Fibroblast of lung (primary cell): ENCODE results near the gene TPM2.

ENCODE experiments used
- EZH2 ChIP-seq: IDR thresholded peaks from 2 replicates; pipeline ENCODE4 v1.5.1; 2012; ENCODE audit warnings: low read length, control low read depth, mild to moderate bottlenecking; ENCODE audit errors: missing control alignments
- TF ChIP-seq, protein P1 (sequence below), 2 donors: IDR thresholded peaks in 1 of 2; conservative IDR thresholded peaks in 1 of 2; 1 replicate in 1 of 2; 2 replicates in 1 of 2; pipeline ENCODE4 v1.5.1; 2011 to 2012; ENCODE audit warnings: low read length in 2 of 2, control low read depth in 1 of 2, inconsistent platforms in 1 of 2, low read depth in 1 of 2, mild to moderate bottlenecking in 1 of 2

- TF ChIP-seq, protein P1, sequence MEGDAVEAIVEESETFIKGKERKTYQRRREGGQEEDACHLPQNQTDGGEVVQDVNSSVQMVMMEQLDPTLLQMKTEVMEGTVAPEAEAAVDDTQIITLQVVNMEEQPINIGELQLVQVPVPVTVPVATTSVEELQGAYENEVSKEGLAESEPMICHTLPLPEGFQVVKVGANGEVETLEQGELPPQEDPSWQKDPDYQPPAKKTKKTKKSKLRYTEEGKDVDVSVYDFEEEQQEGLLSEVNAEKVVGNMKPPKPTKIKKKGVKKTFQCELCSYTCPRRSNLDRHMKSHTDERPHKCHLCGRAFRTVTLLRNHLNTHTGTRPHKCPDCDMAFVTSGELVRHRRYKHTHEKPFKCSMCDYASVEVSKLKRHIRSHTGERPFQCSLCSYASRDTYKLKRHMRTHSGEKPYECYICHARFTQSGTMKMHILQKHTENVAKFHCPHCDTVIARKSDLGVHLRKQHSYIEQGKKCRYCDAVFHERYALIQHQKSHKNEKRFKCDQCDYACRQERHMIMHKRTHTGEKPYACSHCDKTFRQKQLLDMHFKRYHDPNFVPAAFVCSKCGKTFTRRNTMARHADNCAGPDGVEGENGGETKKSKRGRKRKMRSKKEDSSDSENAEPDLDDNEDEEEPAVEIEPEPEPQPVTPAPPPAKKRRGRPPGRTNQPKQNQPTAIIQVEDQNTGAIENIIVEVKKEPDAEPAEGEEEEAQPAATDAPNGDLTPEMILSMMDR (conservative IDR thresholded peaks at IDR 0.05 in 1 of 2, IDR thresholded peaks at IDR 0.05 in 1 of 2; ENCODE audit: low read depth in 1 of 2, low read length in 2 of 2): no peak
- TF ChIP-seq EZH2: no peak
These were observed 36.9 kb downstream of the TPM2 start for GRCh38 chr9:35652829-35653209.
